K562 (cell line): ENCODE measurements around the gene USP49.

Experiments
- CEBPB ChIP-seq: fragments of 450-650 bp; IDR thresholded peaks from 2 replicates; pipeline ENCODE4 v1.6.1; 2016; ENCODE audit warnings: missing genetic modification characterization, missing compliant biosample characterization
- ERF ChIP-seq: fragments of 450-650 bp; formaldehyde crosslinking; IDR thresholded peaks from 2 replicates; pipeline ENCODE4 v1.4.0; 2020; ENCODE audit warnings: mild to moderate bottlenecking, mixed read lengths
- FOXM1 ChIP-seq, 2 experiments: fragments of 450-650 bp in 1 of 2; sonication (generic) in 1 of 2; formaldehyde crosslinking in 1 of 2; IDR thresholded peaks; 2 replicates each; pipeline versions ENCODE4 v1.6.1 to v1.9.0; 2017 to 2022; ENCODE audit warnings: low read depth in 2 of 2, mild to moderate bottlenecking in 2 of 2, missing genetic modification reagents in 1 of 2, moderate library complexity in 1 of 2
- KDM5B ChIP-seq: fragments of 200-600 bp; sonication (generic); IDR thresholded peaks from 2 replicates; pipeline ENCODE4 v1.6.1; 2012; ENCODE audit warnings: low read depth, mild to moderate bottlenecking, moderate library complexity, low read length, control low read depth, inconsistent platforms; ENCODE audit not compliant: insufficient replicate concordance
- NRF1 ChIP-seq, 2 experiments: fragments of 450-650 bp; IDR thresholded peaks in 1 of 2; conservative IDR thresholded peaks in 1 of 2; 2 replicates each; pipeline ENCODE4 v1.6.1; 2014; ENCODE audit warnings: mild to moderate bottlenecking in 2 of 2
- POLR2AphosphoS5 ChIP-seq: IDR thresholded peaks from 2 replicates; pipeline ENCODE4 v1.6.1; 2011; ENCODE audit warnings: mild to moderate bottlenecking, low read depth, low read length, moderate library complexity; ENCODE audit not compliant: control insufficient read depth, insufficient read depth
- ZNF77 ChIP-seq: fragments of 250-450 bp; sonication (Bioruptor Pico); IDR thresholded peaks from 2 replicates; pipeline ENCODE4 v1.5.0; 2020
- TF ChIP-seq, protein P1 (sequence below), 3 experiments: IDR thresholded peaks in 2 of 3; conservative IDR thresholded peaks in 1 of 3; 2 replicates each; pipeline ENCODE4 v1.5.1; 2011 to 2012; ENCODE audit warnings: low read length in 3 of 3, mild to moderate bottlenecking in 3 of 3, control low read depth in 2 of 3, improper control_type of control experiment in 1 of 3, inconsistent platforms in 1 of 3, low read depth in 1 of 3, mixed read lengths in 1 of 3, moderate library complexity in 1 of 3; ENCODE audit not compliant: insufficient read depth in 2 of 3

DNA sequence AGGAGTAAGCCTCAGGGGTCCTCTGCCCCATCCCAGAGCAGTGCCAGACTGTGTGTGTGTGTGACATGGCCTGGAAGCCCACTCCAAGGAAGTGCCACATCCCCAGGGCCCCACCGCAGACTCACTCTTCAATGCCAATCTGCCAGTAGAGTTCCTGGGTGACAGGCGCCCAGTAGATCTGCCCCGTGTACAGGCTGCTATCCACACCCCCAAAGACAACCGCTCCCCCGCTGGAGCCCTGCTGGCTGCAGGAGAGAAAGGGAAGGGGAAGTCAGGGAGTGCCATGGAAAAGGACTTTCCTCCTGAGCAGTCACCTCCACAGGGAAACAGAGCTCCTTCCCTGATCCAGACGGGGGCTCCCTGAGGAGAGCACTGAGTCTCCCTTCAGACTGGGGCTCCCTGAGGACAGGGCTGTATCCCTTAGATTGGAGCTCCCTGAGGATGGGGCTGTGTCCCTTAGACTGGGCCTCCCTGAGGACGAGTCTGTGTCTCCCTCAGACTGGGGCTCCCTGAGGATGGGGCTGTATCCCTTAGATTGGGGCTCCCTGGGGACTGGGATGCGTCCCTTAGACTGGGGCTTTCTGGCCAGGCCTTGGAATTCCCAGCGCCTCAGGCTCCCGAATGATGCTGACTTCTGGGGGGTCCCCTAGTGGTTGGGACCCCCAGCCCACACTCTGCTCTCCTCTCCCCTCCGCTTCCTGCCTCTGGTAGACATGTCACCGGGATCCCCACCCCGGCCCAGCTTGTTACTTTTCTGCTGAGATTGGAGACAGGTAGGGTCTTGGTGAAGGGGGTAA lies 154.6 kb downstream of the USP49 start:
- TF ChIP-seq, protein P1, sequence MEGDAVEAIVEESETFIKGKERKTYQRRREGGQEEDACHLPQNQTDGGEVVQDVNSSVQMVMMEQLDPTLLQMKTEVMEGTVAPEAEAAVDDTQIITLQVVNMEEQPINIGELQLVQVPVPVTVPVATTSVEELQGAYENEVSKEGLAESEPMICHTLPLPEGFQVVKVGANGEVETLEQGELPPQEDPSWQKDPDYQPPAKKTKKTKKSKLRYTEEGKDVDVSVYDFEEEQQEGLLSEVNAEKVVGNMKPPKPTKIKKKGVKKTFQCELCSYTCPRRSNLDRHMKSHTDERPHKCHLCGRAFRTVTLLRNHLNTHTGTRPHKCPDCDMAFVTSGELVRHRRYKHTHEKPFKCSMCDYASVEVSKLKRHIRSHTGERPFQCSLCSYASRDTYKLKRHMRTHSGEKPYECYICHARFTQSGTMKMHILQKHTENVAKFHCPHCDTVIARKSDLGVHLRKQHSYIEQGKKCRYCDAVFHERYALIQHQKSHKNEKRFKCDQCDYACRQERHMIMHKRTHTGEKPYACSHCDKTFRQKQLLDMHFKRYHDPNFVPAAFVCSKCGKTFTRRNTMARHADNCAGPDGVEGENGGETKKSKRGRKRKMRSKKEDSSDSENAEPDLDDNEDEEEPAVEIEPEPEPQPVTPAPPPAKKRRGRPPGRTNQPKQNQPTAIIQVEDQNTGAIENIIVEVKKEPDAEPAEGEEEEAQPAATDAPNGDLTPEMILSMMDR (IDR thresholded peaks at IDR 0.05 in 2 of 3, conservative IDR thresholded peaks at IDR 0.05 in 1 of 3; ENCODE audit: insufficient read depth in 2 of 3, low read depth in 1 of 3, low read length in 3 of 3): no peak
- no peak for TF ChIP-seq FOXM1 (IDR thresholded peaks at IDR 0.05; ENCODE audit: low read depth)
- no peak for TF ChIP-seq FOXM1 (CRISPR knock-in tag; IDR thresholded peaks at IDR 0.05; ENCODE audit: low read depth)
- TF ChIP-seq POLR2AphosphoS5: no peak
- no peak for TF ChIP-seq KDM5B
- TF ChIP-seq NRF1 (conservative IDR thresholded peaks at IDR 0.05 in 1 of 2, IDR thresholded peaks at IDR 0.05 in 1 of 2): no peak
- TF ChIP-seq ZNF77 (CRISPR knock-in tag): no peak
- no peak for TF ChIP-seq CEBPB
- TF ChIP-seq ERF (CRISPR knock-in tag): no peak
